DND-41 (cell line): ENCODE data around the gene ST8SIA6.

Experiments
- ATAC-seq: fragments of 200-7000 bp; cut with Tn5 transposase; 3 replicates; pipeline ENCODE4 v1.9.1; 2021; ENCODE audit warnings: low read depth; ENCODE audit not compliant: insufficient read depth
- DNase-seq: peaks from one replicate; pipeline ENCODE4 v3.0.0-alpha.2; 2020
- H2AFZ ChIP-seq: 2 replicates; pipeline ENCODE4 v1.6.0; 2012; ENCODE audit warnings: low read depth, low read length
- H3K27ac ChIP-seq: 2 replicates; pipeline ENCODE4 v1.5.1; 2012; ENCODE audit warnings: low read length, inconsistent platforms
- H3K27me3 ChIP-seq: fragments of 200-600 bp; sonication (generic); 2 replicates; pipeline ENCODE4 v1.6.0; 2012; ENCODE audit warnings: low read length, mild to moderate bottlenecking, inconsistent platforms; ENCODE audit not compliant: insufficient read depth, poor library complexity
- H3K36me3 ChIP-seq: 2 replicates; pipeline ENCODE4 v1.5.1; 2012; ENCODE audit warnings: low read length, inconsistent platforms; ENCODE audit not compliant: insufficient read depth
- H3K4me1 ChIP-seq: 2 replicates; pipeline ENCODE4 v1.5.1; 2012; ENCODE audit warnings: mild to moderate bottlenecking, low read length; ENCODE audit not compliant: insufficient read depth
- H3K4me2 ChIP-seq: 2 replicates; pipeline ENCODE4 v1.6.0; 2012; ENCODE audit warnings: mild to moderate bottlenecking, moderate library complexity, low read length, inconsistent platforms; ENCODE audit not compliant: insufficient read depth
- H3K4me3 ChIP-seq, 2 experiments: fragments of 200-600 bp in 1 of 2; shearing (Covaris generic) in 1 of 2; 2 replicates each; pipeline ENCODE4 v1.5.1; 2012 to 2016; ENCODE audit warnings: inconsistent platforms in 2 of 2, low read length in 2 of 2, mild to moderate bottlenecking in 2 of 2, low read depth in 1 of 2, moderate library complexity in 1 of 2
- H3K79me2 ChIP-seq: 2 replicates; pipeline ENCODE4 v1.6.0; 2012; ENCODE audit warnings: low read length, inconsistent platforms; ENCODE audit not compliant: insufficient read depth
- H3K9ac ChIP-seq: 2 replicates; pipeline ENCODE4 v1.6.0; 2012; ENCODE audit warnings: low read depth, mild to moderate bottlenecking, inconsistent platforms, low read length, moderate library complexity
- H3K9me3 ChIP-seq: 2 replicates; pipeline ENCODE4 v1.5.1; 2012; ENCODE audit warnings: low read length, moderate library complexity, mild to moderate bottlenecking, inconsistent platforms; ENCODE audit not compliant: insufficient read depth, severe bottlenecking
- H4K20me1 ChIP-seq: 2 replicates; pipeline ENCODE4 v1.6.0; 2012; ENCODE audit warnings: low read length; ENCODE audit not compliant: insufficient read depth
- CTCF ChIP-seq: IDR thresholded peaks from 2 replicates; pipeline ENCODE4 v1.5.1; 2012; ENCODE audit warnings: borderline replicate concordance, low read length, moderate library complexity, mild to moderate bottlenecking; ENCODE audit not compliant: poor library complexity, severe bottlenecking; ENCODE audit errors: extremely low read depth
- EZH2 ChIP-seq: IDR thresholded peaks from 3 replicates; pipeline ENCODE4 v1.6.1; 2012; ENCODE audit warnings: borderline replicate concordance, low read depth, mild to moderate bottlenecking, moderate library complexity, low read length, inconsistent platforms; ENCODE audit not compliant: severe bottlenecking

Gene ST8SIA6

GRCh38 chr10:17381502-17382142 lies 72.8 kb downstream of the ST8SIA6 start:
- Histone ChIP-seq H3K9ac (no peak overlapping the region), H3K27me3 (no peaks in the 10 kb centered on the region), H4K20me1 (no peaks in the 10 kb centered on the region), H3K27ac (no peak overlapping the region), H3K4me3 (no peak overlapping the region), H3K36me3 (no peaks in the 10 kb centered on the region), H2AFZ (no peak overlapping the region), H3K4me2 (no peak overlapping the region), H3K79me2 (no peaks in the 10 kb centered on the region), H3K9me3 (no peaks in the 10 kb centered on the region), H3K4me1 (no peaks in the 10 kb centered on the region)
- DNase-seq (no peak), ATAC-seq (no peak)
- TF ChIP-seq CTCF = no peak
- TF ChIP-seq EZH2 = no peak

GRCh38 chr10:17380888-17381287 lies 73.5 kb downstream of the ST8SIA6 start:
- no peaks in the 10 kb centered on the region for H3K9me3 ChIP-seq
- no peak overlapping the region for H3K4me2 ChIP-seq
- no peaks in the 10 kb centered on the region for H3K36me3 ChIP-seq
- no peak overlapping the region for H3K9ac ChIP-seq
- TF ChIP-seq EZH2 (no peak), CTCF (no peak)
- DNase-seq (no peak), ATAC-seq (no peak)
- no peak overlapping the region for H2AFZ ChIP-seq
- no peak overlapping the region for H3K27ac ChIP-seq
- no peak overlapping the region for H3K4me3 ChIP-seq
- H3K4me1 ChIP-seq = no peaks in the 10 kb centered on the region
- no peaks in the 10 kb centered on the region for H3K79me2 ChIP-seq
- H3K27me3 ChIP-seq = no peaks in the 10 kb centered on the region
- no peaks in the 10 kb centered on the region for H4K20me1 ChIP-seq

GRCh38 chr10:17380016-17380415 lies 74.4 kb downstream of the ST8SIA6 start:
- no peak overlapping the region for H2AFZ ChIP-seq
- H3K4me3 ChIP-seq = no peak overlapping the region
- H3K79me2 ChIP-seq = no peaks in the 10 kb centered on the region
- H3K36me3 ChIP-seq = no peaks in the 10 kb centered on the region
- no peak for TF ChIP-seq CTCF
- no peak for TF ChIP-seq EZH2
- H3K9ac ChIP-seq = no peak overlapping the region
- no peaks in the 10 kb centered on the region for H3K27me3 ChIP-seq
- no peaks in the 10 kb centered on the region for H3K9me3 ChIP-seq
- no peak overlapping the region for H3K4me2 ChIP-seq
- DNase-seq (no peak), ATAC-seq (no peak)
- H4K20me1 ChIP-seq = no peaks in the 10 kb centered on the region
- no peak overlapping the region for H3K27ac ChIP-seq
- no peaks in the 10 kb centered on the region for H3K4me1 ChIP-seq

GRCh38 chr10:17379151-17379690 lies 75.2 kb downstream of the ST8SIA6 start:
- H3K27ac ChIP-seq = no peak overlapping the region
- H2AFZ ChIP-seq = no peak overlapping the region
- ATAC-seq (no peak), DNase-seq (no peak)
- H3K4me3 ChIP-seq = no peak overlapping the region
- H3K79me2 ChIP-seq = no peaks in the 10 kb centered on the region
- TF ChIP-seq EZH2 (no peak), CTCF (no peak)
- no peaks in the 10 kb centered on the region for H3K36me3 ChIP-seq
- no peaks in the 10 kb centered on the region for H3K27me3 ChIP-seq
- H3K4me2 ChIP-seq = no peak overlapping the region
- H3K9ac ChIP-seq = no peak overlapping the region
- H3K9me3 ChIP-seq = no peaks in the 10 kb centered on the region
- no peaks in the 10 kb centered on the region for H3K4me1 ChIP-seq
- no peaks in the 10 kb centered on the region for H4K20me1 ChIP-seq
